Common myeloid progenitor, CD34-positive (primary cell): ENCODE data around the gene SIRPB1.
A peak's percentile ranks its signal among the peaks of the same experiment; 100 is the strongest.

ENCODE experiments used
- CTCF ChIA-PET: fragments of 350-600 bp; sonication (Branson Sonifier 250); formaldehyde crosslinking; loops from one replicate; lab custom pipeline; 2021; ENCODE audit warnings: antibody characterized with exemption; lab: Charles Lee
- POLR2A ChIA-PET: fragments of 350-600 bp; sonication (Branson Sonifier 250); formaldehyde crosslinking; loops from one replicate; lab custom pipeline; 2021; ENCODE audit warnings: antibody characterized with exemption; lab: Charles Lee
- DNase-seq, 3 donors: peaks; one replicate each; pipeline versions ENCODE4 v3.0.0 to v3.0.0-alpha.2; 2013
- H3K27ac ChIP-seq, 2 experiments: 1 replicate in 1 of 2; 2 replicates in 1 of 2; pipeline ENCODE4 v1.7.0; 2013; ENCODE audit warnings: inconsistent platforms in 2 of 2, low read length in 2 of 2, mild to moderate bottlenecking in 2 of 2, low read depth in 1 of 2, moderate library complexity in 1 of 2; ENCODE audit not compliant: severe bottlenecking in 2 of 2, insufficient read depth in 1 of 2, poor library complexity in 1 of 2
- H3K27me3 ChIP-seq, 5 experiments: replicated peaks in 2 of 5; 1 replicate in 3 of 5; 2 replicates in 2 of 5; pipeline versions ENCODE4 v1.6.1 to v1.7.0; 2013; ENCODE audit warnings: low read length in 4 of 5, mild to moderate bottlenecking in 2 of 5, moderate library complexity in 2 of 5, inconsistent platforms in 1 of 5; ENCODE audit not compliant: insufficient read depth in 5 of 5, control insufficient read depth in 4 of 5
- H3K36me3 ChIP-seq, 4 experiments: 1 replicate in 2 of 4; 2 replicates in 2 of 4; pipeline versions ENCODE4 v1.6.1 to v1.7.0; 2013; ENCODE audit warnings: low read length in 3 of 4, control low read depth in 1 of 4, mild to moderate bottlenecking in 1 of 4; ENCODE audit not compliant: control insufficient read depth in 4 of 4, insufficient read depth in 4 of 4
- H3K4me1 ChIP-seq, 4 experiments: 1 replicate in 3 of 4; 2 replicates in 1 of 4; pipeline versions ENCODE4 v1.6.1 to v1.7.1; 2013; ENCODE audit warnings: low read length in 3 of 4, mild to moderate bottlenecking in 3 of 4, control low read depth in 1 of 4, inconsistent platforms in 1 of 4, moderate library complexity in 1 of 4; ENCODE audit not compliant: control insufficient read depth in 4 of 4, insufficient read depth in 4 of 4; ENCODE audit errors: control extremely low read depth in 1 of 4
- H3K4me3 ChIP-seq, 7 experiments: 1 replicate in 4 of 7; 2 replicates in 3 of 7; pipeline versions ENCODE4 v1.5.1 to v1.7.0; 2013; ENCODE audit warnings: mild to moderate bottlenecking in 7 of 7, low read length in 6 of 7, moderate library complexity in 6 of 7, inconsistent platforms in 2 of 7, low read depth in 2 of 7, control low read depth in 1 of 7; ENCODE audit not compliant: insufficient read depth in 4 of 7, control insufficient read depth in 1 of 7; ENCODE audit errors: extremely low read depth in 1 of 7
- H3K9me3 ChIP-seq, 5 experiments: 1 replicate in 4 of 5; 2 replicates in 1 of 5; pipeline versions ENCODE4 v1.6.1 to v1.7.1; 2013; ENCODE audit warnings: low read length in 4 of 5, mild to moderate bottlenecking in 2 of 5, inconsistent platforms in 1 of 5, low read depth in 1 of 5, moderate library complexity in 1 of 5; ENCODE audit not compliant: control insufficient read depth in 4 of 5, insufficient read depth in 2 of 5; ENCODE audit errors: control extremely low read depth in 1 of 5
- WGBS: methylation state at CpG from one replicate; pipeline ENCODE4 v1.1.5; 2013; ENCODE audit not compliant: insufficient coverage; 5-methylcytosine and 5-hydroxymethylcytosine counted together

SIRPB1 gene

GRCh38 chr20:1661542-1662299 lies 41.9 kb upstream of the SIRPB1 start:
- H3K4me3 ChIP-seq = no peak overlapping the region
- H3K27me3 ChIP-seq = peaks cover 0 to 27% (median 11%) of the 10 kb centered on the region in 5 experiments
- CTCF ChIA-PET = interaction anchor here (1.8 kb wide), 1 partner anchor 15 kb away, joined by 4 read pairs; no protein-coding TSS in a partner anchor
- no peak for DNase-seq
- H3K27ac ChIP-seq = no peak overlapping the region
- H3K36me3 ChIP-seq = no peaks in the 10 kb centered on the region
- no peaks in the 10 kb centered on the region for H3K9me3 ChIP-seq
- POLR2A ChIA-PET = no interaction called here
- peaks cover 0 to 20% (median 2%) of the 10 kb centered on the region in 4 experiments for H3K4me1 ChIP-seq
- 61% methylated on average over 2 of the region's 2 CpGs for WGBS

GRCh38 chr20:1660246-1660645 lies 40.4 kb upstream of the SIRPB1 start:
- POLR2A ChIA-PET = no interaction called here
- Histone ChIP-seq H3K9me3 (no peaks in the 10 kb centered on the region), H3K4me1 (peaks cover 0 to 19% (median 2%) of the 10 kb centered on the region in 4 experiments), H3K27ac (no peak overlapping the region), H3K27me3 (peaks cover 0 to 27% (median 11%) of the 10 kb centered on the region in 5 experiments), H3K36me3 (no peaks in the 10 kb centered on the region), H3K4me3 (no peak overlapping the region)
- DNase-seq = no peak
- WGBS = no CpG with 5 or more reads among the region's 2 CpGs
- CTCF ChIA-PET = no interaction called here

- peak within 1 kb of the TSS in 1 of 7 experiments; percentile 7 for H3K4me3 ChIP-seq
- no peak within 1 kb of the TSS for H3K27ac ChIP-seq
- POLR2A ChIA-PET = no interaction called here
- peaks cover 0 to 20% (median 2%) of the 10 kb centered on the region in 4 experiments for H3K4me1 ChIP-seq
- peak in 2 of 3 donors; percentile 6 to 13 for DNase-seq
- peaks cover 0 to 19% (median 11%) of the 10 kb centered on the region in 5 experiments for H3K27me3 ChIP-seq
- peaks cover 0 to 2% (median 0%) of the 10 kb centered on the region in 5 experiments for H3K9me3 ChIP-seq
- no peaks in the 10 kb centered on the region for H3K36me3 ChIP-seq
- 32% methylated on average over 4 of the region's 5 CpGs for WGBS
- CTCF ChIA-PET = no interaction called here
These were observed 37.9 kb upstream of the SIRPB1 start, which contains the start of gene SIRPG for GRCh38 chr20:1657556-1658334. Gene SIRPG, minus strand, starts transcription at chr20:1657779. Its CDS starts 65 bp downstream, at chr20:1657714.

GRCh38 chr20:1656844-1657243 lies 37.0 kb upstream of the SIRPB1 start:
- H3K9me3 ChIP-seq = peaks cover 0 to 2% (median 0%) of the 10 kb centered on the region in 5 experiments
- H3K27me3 ChIP-seq = peaks cover 0 to 19% (median 7%) of the 10 kb centered on the region in 5 experiments
- POLR2A ChIA-PET = no interaction called here

GRCh38 chr20:1654996-1655395 lies 35.2 kb upstream of the SIRPB1 start:
- ChIA-PET POLR2A (no interaction called here), CTCF (no interaction called here)
- Histone ChIP-seq H3K4me1 (peaks cover 0 to 33% (median 7%) of the 10 kb centered on the region in 4 experiments), H3K9me3 (peaks cover 0 to 4% (median 0%) of the 10 kb centered on the region in 5 experiments), H3K27ac (no peak overlapping the region), H3K4me3 (no peak overlapping the region), H3K27me3 (peaks cover 0 to 18% (median 0%) of the 10 kb centered on the region in 5 experiments), H3K36me3 (no peaks in the 10 kb centered on the region)
- DNase-seq = peak in 2 of 3 donors; percentile 43 to 49

More at GRCh38 chr20:1656844-1657243, 37.0 kb upstream of the SIRPB1 start:
- Histone ChIP-seq H3K36me3 (no peaks in the 10 kb centered on the region), H3K27ac (no peak overlapping the region), H3K4me3 (no peak overlapping the region), H3K4me1 (peaks cover 0 to 25% (median 3%) of the 10 kb centered on the region in 4 experiments)
- DNase-seq = no peak
- CTCF ChIA-PET = interaction anchor here (1.1 kb wide), 1 partner anchor 12 kb away, joined by 3 read pairs; no protein-coding TSS in a partner anchor
- WGBS = 98% methylated on average over 4 of the region's 5 CpGs

- no peak overlapping the region for H3K27ac ChIP-seq
- DNase-seq = no peak
- POLR2A ChIA-PET = no interaction called here
- H3K4me1 ChIP-seq = peaks cover 0 to 30% (median 7%) of the 10 kb centered on the region in 4 experiments
- no peak overlapping the region for H3K4me3 ChIP-seq
- H3K27me3 ChIP-seq = peaks cover 0 to 11% (median 0%) of the 10 kb centered on the region in 5 experiments
- no peaks in the 10 kb centered on the region for H3K36me3 ChIP-seq
- peaks cover 0 to 5% (median 0%) of the 10 kb centered on the region in 5 experiments for H3K9me3 ChIP-seq
- 100% methylated on average over 3 of the region's 3 CpGs for WGBS
- CTCF ChIA-PET = no interaction called here
These were observed 33.2 kb upstream of the SIRPB1 start for GRCh38 chr20:1652960-1653359.
